K562 (cell line): Measurements from ENCODE around the gene PITPNC1. TPM values are rescaled to one million over a fixed set of nuclear protein-coding genes. Genes with fewer than 3 reads are reported as not detected.
A peak's percentile ranks its signal among the peaks of the same experiment; 100 is the strongest.

Source experiments
- BMI1 ChIP-seq: fragments of 150-350 bp; IDR thresholded peaks from 2 replicates; pipeline ENCODE4 v1.6.1; 2014; ENCODE audit warnings: low read length
- GTF2F1 ChIP-seq: IDR thresholded peaks from 2 replicates; pipeline ENCODE4 v1.6.1; 2011; ENCODE audit warnings: low read depth, low read length, improper control_type of control experiment
- HNRNPLL ChIP-seq: fragments of 200-400 bp; formaldehyde crosslinking; IDR thresholded peaks from 2 replicates; pipeline ENCODE4 v1.6.1; 2017; ENCODE audit warnings: low read length, low read depth, mild to moderate bottlenecking; ENCODE audit not compliant: poor library complexity, severe bottlenecking
- KLF6 ChIP-seq: fragments of 250-450 bp; sonication (Bioruptor Pico); IDR thresholded peaks from 2 replicates; pipeline ENCODE4 v1.4.0; 2020; ENCODE audit warnings: mild to moderate bottlenecking, moderate library complexity, borderline replicate concordance
- MAFF ChIP-seq: IDR thresholded peaks from 2 replicates; pipeline ENCODE4 v1.6.1; 2012; ENCODE audit warnings: low read length, improper control_type of control experiment
- MAFK ChIP-seq: IDR thresholded peaks from 2 replicates; pipeline ENCODE4 v1.6.1; 2011; ENCODE audit warnings: low read length, improper control_type of control experiment
- MEF2D ChIP-seq: conservative IDR thresholded peaks from 2 replicates; pipeline ENCODE4 v1.6.1; 2016; ENCODE audit warnings: low read depth, missing genetic modification characterization, missing compliant biosample characterization
- RAD51 ChIP-seq: fragments of 450-650 bp; IDR thresholded peaks from 2 replicates; pipeline ENCODE4 v1.7.1; 2016; ENCODE audit warnings: low read depth, mild to moderate bottlenecking, borderline replicate concordance
- STAT5A ChIP-seq: IDR thresholded peaks from 2 replicates; pipeline ENCODE4 v1.6.1; 2012; ENCODE audit warnings: low read length, inconsistent platforms, borderline replicate concordance
- ZBTB8A ChIP-seq: fragments of 450-650 bp; IDR thresholded peaks from 2 replicates; pipeline ENCODE4 v1.6.1; 2018; ENCODE audit warnings: mild to moderate bottlenecking, moderate library complexity; ENCODE audit not compliant: partially characterized antibody
- ZNF174 ChIP-seq: fragments of 250-450 bp; sonication (Bioruptor Pico); IDR thresholded peaks from 2 replicates; pipeline ENCODE4 v1.4.0; 2020; ENCODE audit warnings: mild to moderate bottlenecking
- ZNF184 ChIP-seq: sonication (generic); formaldehyde crosslinking; IDR thresholded peaks from 2 replicates; pipeline ENCODE4 v1.5.0; 2020; ENCODE audit warnings: missing genetic modification reagents
- ZNF224 ChIP-seq: sonication (generic); formaldehyde crosslinking; IDR thresholded peaks from 2 replicates; pipeline ENCODE4 v1.8.0; 2022; ENCODE audit warnings: mild to moderate bottlenecking, missing genetic modification reagents
- ZNF41 ChIP-seq: fragments of 250-450 bp; sonication (Bioruptor Pico); conservative IDR thresholded peaks from 2 replicates; pipeline ENCODE4 v1.4.0; 2020; ENCODE audit warnings: mild to moderate bottlenecking
- polyA plus RNA-seq, 8 experiments: library from polyadenylated mRNA; depleted of rRNA in 4 of 8; stranded (reverse) in 5 of 8; unstranded in 3 of 8; fragments of >200 nt; fragmentation: Nextera tagmentation in 2 of 8; fragmentation: Illumina TruSeq in 1 of 8; extraction: Ambion mirVana in 2 of 8; extraction: Trizol in 1 of 8; gene quantifications; 2 replicates each; pipeline versions ENCODE4 v1.2.1 to v1.2.3, GENCODE V29; 2011 to 2014; ENCODE audit warnings: inconsistent platforms in 1 of 8, missing spikeins in 1 of 8
- total RNA-seq, 7 experiments: library from RNA; depleted of rRNA in 6 of 7; stranded (reverse); fragments of >200 nt in 6 of 7; fragmentation: Illumina TruSeq in 2 of 7; extraction: Trizol in 2 of 7; gene quantifications; 2 replicates each; pipeline versions ENCODE4 v1.2.1 to v1.2.3, GENCODE V29; 2011 to 2021; ENCODE audit warnings: low replicate concordance in 1 of 7
- TF ChIP-seq, protein P1 (sequence below): fragments of 250-450 bp; sonication (Bioruptor Pico); IDR thresholded peaks from 2 replicates; pipeline ENCODE4 v1.5.0; 2021; ENCODE audit warnings: mild to moderate bottlenecking, borderline replicate concordance
- TF ChIP-seq, protein P2 (sequence below), 2 experiments: fragments of 450-650 bp in 1 of 2; sonication (generic) in 1 of 2; formaldehyde crosslinking in 1 of 2; IDR thresholded peaks in 1 of 2; conservative IDR thresholded peaks in 1 of 2; 2 replicates each; pipeline versions ENCODE4 v1.6.1 to v1.8.1; 2016 to 2023; ENCODE audit warnings: mild to moderate bottlenecking in 2 of 2, moderate library complexity in 2 of 2, inconsistent platforms in 1 of 2, missing genetic modification reagents in 1 of 2
- TF ChIP-seq, protein P3 (sequence below): fragments of 200-800 bp; sonication (Bioruptor generic); IDR thresholded peaks from 2 replicates; pipeline ENCODE4 v1.6.1; 2016; ENCODE audit warnings: missing genetic modification characterization, missing compliant biosample characterization
- TF ChIP-seq, protein P4 (sequence below): fragments of 250-450 bp; sonication (Bioruptor Pico); IDR thresholded peaks from 2 replicates; pipeline ENCODE4 v1.6.1; 2021; ENCODE audit warnings: mild to moderate bottlenecking

The PITPNC1 gene
- total and polyA plus RNA-seq, 9 of the 15 experiments (the other 6 are each of a cell fraction or from before 2014, with no cell fraction given), result 0.11 to 1.1 (median 0.65) TPM

DNA sequence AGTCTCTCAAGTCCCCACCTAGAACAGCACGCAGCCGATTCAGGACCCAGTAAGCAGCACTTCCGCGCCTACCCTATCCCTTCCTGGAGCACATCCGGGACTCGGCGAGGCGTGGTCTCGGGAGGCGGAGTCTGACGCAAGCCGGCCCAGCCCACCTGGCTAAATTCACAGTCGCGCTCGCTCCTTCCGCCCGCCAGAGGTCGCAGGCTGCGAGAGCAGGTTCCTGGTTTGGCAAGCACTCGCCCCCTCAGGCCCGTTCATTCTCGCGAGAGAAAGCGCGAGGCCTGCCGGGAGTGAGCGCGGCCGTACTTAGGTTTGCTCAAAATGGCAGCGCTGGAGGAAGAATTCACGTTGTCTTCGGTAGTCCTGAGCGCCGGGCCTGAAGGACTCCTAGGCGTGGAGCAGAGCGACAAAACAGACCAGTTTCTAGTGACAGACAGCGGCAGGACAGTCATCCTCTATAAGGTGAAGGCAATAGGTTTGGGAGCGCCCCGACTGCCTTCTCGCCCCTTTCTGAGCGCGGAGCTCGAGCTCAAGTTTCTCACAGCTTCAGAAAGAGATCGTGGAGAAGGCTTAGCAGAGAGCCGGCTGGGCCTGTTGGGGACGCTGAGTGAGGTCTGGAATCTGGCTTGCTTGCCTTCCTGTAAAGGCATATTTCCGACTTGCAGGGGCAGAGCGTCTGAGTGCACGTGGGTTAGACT lies 340.7 kb downstream of the PITPNC1 start, which contains the start of gene NOL11 (continued):
- TF ChIP-seq, protein P1, sequence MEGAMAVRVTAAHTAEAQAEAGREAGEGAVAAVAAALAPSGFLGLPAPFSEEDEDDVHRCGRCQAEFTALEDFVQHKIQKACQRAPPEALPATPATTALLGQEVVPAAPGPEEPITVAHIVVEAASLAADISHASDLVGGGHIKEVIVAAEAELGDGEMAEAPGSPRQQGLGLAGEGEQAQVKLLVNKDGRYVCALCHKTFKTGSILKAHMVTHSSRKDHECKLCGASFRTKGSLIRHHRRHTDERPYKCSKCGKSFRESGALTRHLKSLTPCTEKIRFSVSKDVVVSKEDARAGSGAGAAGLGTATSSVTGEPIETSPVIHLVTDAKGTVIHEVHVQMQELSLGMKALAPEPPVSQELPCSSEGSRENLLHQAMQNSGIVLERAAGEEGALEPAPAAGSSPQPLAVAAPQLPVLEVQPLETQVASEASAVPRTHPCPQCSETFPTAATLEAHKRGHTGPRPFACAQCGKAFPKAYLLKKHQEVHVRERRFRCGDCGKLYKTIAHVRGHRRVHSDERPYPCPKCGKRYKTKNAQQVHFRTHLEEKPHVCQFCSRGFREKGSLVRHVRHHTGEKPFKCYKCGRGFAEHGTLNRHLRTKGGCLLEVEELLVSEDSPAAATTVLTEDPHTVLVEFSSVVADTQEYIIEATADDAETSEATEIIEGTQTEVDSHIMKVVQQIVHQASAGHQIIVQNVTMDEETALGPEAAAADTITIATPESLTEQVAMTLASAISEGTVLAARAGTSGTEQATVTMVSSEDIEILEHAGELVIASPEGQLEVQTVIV, result no peak
- TF ChIP-seq, protein P2, sequence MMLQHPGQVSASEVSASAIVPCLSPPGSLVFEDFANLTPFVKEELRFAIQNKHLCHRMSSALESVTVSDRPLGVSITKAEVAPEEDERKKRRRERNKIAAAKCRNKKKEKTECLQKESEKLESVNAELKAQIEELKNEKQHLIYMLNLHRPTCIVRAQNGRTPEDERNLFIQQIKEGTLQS (IDR thresholded peaks at IDR 0.05), result peak; percentile 70; the same call in 1 of the 2 replicates
- TF ChIP-seq, protein P2 (CRISPR knock-in tag; conservative IDR thresholded peaks at IDR 0.05), result 0 out of 2 replicates have a peak, but pooled peaks have one; percentile 43
- no peak for TF ChIP-seq MEF2D
- TF ChIP-seq ZNF224 (CRISPR knock-in tag), result no peak
- TF ChIP-seq MAFK, result no peak
- no peak; the same call in 1 of the 2 replicates for TF ChIP-seq STAT5A
- TF ChIP-seq HNRNPLL, result peak; percentile 89
- TF ChIP-seq ZBTB8A, result no peak
- no peak; the same call in 1 of the 2 replicates for TF ChIP-seq RAD51
- no peak for TF ChIP-seq ZNF174 (CRISPR knock-in tag)
- TF ChIP-seq BMI1, result no peak
- peak; percentile 75; the same call in 1 of the 2 replicates for TF ChIP-seq GTF2F1
- peak; percentile 48; the same call in 1 of the 2 replicates for TF ChIP-seq MAFF
- no peak for TF ChIP-seq KLF6 (CRISPR knock-in tag)
- no peak for TF ChIP-seq ZNF41 (CRISPR knock-in tag)
- TF ChIP-seq, protein P3, sequence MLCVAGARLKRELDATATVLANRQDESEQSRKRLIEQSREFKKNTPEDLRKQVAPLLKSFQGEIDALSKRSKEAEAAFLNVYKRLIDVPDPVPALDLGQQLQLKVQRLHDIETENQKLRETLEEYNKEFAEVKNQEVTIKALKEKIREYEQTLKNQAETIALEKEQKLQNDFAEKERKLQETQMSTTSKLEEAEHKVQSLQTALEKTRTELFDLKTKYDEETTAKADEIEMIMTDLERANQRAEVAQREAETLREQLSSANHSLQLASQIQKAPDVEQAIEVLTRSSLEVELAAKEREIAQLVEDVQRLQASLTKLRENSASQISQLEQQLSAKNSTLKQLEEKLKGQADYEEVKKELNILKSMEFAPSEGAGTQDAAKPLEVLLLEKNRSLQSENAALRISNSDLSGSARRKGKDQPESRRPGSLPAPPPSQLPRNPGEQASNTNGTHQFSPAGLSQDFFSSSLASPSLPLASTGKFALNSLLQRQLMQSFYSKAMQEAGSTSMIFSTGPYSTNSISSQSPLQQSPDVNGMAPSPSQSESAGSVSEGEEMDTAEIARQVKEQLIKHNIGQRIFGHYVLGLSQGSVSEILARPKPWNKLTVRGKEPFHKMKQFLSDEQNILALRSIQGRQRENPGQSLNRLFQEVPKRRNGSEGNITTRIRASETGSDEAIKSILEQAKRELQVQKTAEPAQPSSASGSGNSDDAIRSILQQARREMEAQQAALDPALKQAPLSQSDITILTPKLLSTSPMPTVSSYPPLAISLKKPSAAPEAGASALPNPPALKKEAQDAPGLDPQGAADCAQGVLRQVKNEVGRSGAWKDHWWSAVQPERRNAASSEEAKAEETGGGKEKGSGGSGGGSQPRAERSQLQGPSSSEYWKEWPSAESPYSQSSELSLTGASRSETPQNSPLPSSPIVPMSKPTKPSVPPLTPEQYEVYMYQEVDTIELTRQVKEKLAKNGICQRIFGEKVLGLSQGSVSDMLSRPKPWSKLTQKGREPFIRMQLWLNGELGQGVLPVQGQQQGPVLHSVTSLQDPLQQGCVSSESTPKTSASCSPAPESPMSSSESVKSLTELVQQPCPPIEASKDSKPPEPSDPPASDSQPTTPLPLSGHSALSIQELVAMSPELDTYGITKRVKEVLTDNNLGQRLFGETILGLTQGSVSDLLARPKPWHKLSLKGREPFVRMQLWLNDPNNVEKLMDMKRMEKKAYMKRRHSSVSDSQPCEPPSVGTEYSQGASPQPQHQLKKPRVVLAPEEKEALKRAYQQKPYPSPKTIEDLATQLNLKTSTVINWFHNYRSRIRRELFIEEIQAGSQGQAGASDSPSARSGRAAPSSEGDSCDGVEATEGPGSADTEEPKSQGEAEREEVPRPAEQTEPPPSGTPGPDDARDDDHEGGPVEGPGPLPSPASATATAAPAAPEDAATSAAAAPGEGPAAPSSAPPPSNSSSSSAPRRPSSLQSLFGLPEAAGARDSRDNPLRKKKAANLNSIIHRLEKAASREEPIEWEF (CRISPR knock-in tag), result no peak
- TF ChIP-seq, protein P4, sequence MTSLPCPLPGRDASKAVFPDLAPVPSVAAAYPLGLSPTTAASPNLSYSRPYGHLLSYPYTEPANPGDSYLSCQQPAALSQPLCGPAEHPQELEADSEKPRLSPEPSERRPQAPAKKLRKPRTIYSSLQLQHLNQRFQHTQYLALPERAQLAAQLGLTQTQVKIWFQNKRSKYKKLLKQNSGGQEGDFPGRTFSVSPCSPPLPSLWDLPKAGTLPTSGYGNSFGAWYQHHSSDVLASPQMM (CRISPR knock-in tag), result no peak
- TF ChIP-seq ZNF184 (CRISPR knock-in tag), result no peak
